Measurements from ENCODE around the gene OR2AE1. TPM values are rescaled to one million over a fixed set of nuclear protein-coding genes. Genes with fewer than 3 reads are reported as not detected.
A peak's percentile ranks its signal among the peaks of the same experiment; 100 is the strongest.

The OR2AE1 gene

DNA sequence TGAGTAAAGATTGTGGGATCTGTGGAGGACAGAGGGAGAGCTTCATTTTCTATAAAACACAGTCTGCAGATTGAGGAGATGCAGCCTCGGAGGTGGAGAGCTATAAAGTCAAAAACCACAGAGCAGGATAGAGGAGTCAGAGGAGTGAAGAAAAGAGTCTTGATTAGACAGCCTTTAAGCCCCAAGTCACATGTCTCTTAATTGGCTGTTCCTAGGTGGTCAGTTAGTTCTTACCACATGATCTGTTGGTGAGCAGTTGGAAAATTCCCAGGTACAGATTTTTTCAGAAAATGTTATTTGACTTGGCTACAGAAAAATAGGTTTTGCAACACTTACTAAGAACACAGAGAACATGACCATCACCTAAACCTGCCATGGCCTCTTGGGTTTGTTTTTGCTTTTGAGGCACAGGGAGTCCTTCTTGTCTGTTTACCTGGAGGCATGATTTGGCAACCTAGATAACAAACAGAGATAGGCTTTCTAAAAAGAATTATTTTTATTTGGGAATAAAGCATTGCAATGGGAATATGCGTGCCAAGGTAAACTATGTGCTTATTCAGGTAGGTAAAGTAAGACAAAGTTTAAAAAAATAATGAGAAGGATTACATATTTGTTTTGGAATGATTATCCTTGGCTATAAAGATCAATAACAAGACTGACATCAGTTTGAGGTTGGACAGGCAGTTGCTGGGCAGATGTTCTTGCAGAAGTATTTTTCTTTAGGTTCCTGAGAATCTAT, 49.6 kb downstream of the OR2AE1 start:
- Histone ChIP-seq H2AK5ac (ENCODE audit: low read length, severe bottlenecking) (no peak overlapping the region), H3K27me3 (ENCODE audit: control insufficient read depth in 1 of 2, insufficient read depth in 1 of 2, low read length in 2 of 2) (peaks cover 30 to 59% of the 10 kb centered on the region in 2 experiments), H3K9me3 (ENCODE audit: control insufficient read depth, low read length) (no peaks in the 10 kb centered on the region), H4K91ac (ENCODE audit: low read length) (no peak overlapping the region), H3K79me1 (replicated peaks; ENCODE audit: low read length, poor library complexity, severe bottlenecking) (no peaks in the 10 kb centered on the region), H2AFZ (ENCODE audit: low read depth, low read length) (no peak overlapping the region), H3K36me3 (ENCODE audit: control insufficient read depth in 1 of 2, insufficient read depth in 2 of 2, low read depth in 1 of 2, low read length in 2 of 2) (no peaks in the 10 kb centered on the region), H2BK12ac (ENCODE audit: low read length in 2 of 2) (no peak overlapping the region), H3K23ac (ENCODE audit: low read length in 2 of 2) (peak overlapping the region in 1 of 2 experiments; percentile 84), H2BK5ac (ENCODE audit: low read depth, low read length, poor library complexity, severe bottlenecking) (no peak overlapping the region), H3K4me2 (ENCODE audit: low read length, poor library complexity, severe bottlenecking) (no peak overlapping the region), H3K4ac (ENCODE audit: low read depth in 1 of 2, low read length in 2 of 2) (no peak overlapping the region), H2BK120ac (ENCODE audit: low read depth, low read length) (no peak overlapping the region), H3K4me1 (ENCODE audit: control insufficient read depth, insufficient read depth, low read depth, low read length) (no peaks in the 10 kb centered on the region), H3K4me3 (ENCODE audit: insufficient read depth in 1 of 2, low read depth in 1 of 2, low read length in 2 of 2) (no peak overlapping the region), H2BK15ac (ENCODE audit: low read depth, poor library complexity, severe bottlenecking) (no peak overlapping the region), H3K14ac (ENCODE audit: low read length in 2 of 2) (no peak overlapping the region), H3K18ac (ENCODE audit: low read depth in 1 of 2, low read length in 2 of 2) (no peak overlapping the region), H3K9ac (ENCODE audit: low read length) (no peak overlapping the region), H3K27ac (ENCODE audit: low read length, poor library complexity, severe bottlenecking) (no peak overlapping the region), H4K8ac (ENCODE audit: low read length) (no peak overlapping the region)
- 72% methylated on average over 2 of the region's 2 CpGs for WGBS
- no peak for DNase-seq

Small RNA genes within 50 kb of the gene (small RNA-seq; reads per million reads assigned to genes)
- gene AC011904.1 (ENCODE audit: low read depth) (not detected), gene CYP3A52P (ENCODE audit: low read depth) (not detected)

Measured in mesenchymal stem cell (in vitro differentiated cells and primary cell).